Activated naive CD8-positive, alpha-beta T cell treated with anti-CD3 and anti-CD28 coated beads for 36 hours (primary cell): ENCODE measurements around the gene FPGS. TPM values are rescaled to one million over a fixed set of nuclear protein-coding genes. Genes with fewer than 3 reads are reported as not detected.

ENCODE experiments used
- DNase-seq: peaks from one replicate; pipeline ENCODE4 v3.0.0; 2021
- H3K27ac Mint-ChIP-seq: one replicate; pipeline ENCODE4 v1.8.0; 2022; ENCODE audit warnings: mild to moderate bottlenecking, moderate library complexity, mixed read lengths
- H3K27me3 Mint-ChIP-seq: one replicate; pipeline ENCODE4 v1.8.0; 2022; ENCODE audit warnings: mild to moderate bottlenecking, mixed read lengths
- H3K36me3 Mint-ChIP-seq: one replicate; pipeline ENCODE4 v1.8.0; 2021; ENCODE audit warnings: mild to moderate bottlenecking, mixed read lengths
- H3K4me1 Mint-ChIP-seq: one replicate; pipeline ENCODE4 v1.8.0; 2021; ENCODE audit warnings: mixed read lengths
- H3K4me3 Mint-ChIP-seq: one replicate; pipeline ENCODE4 v1.8.0; 2022; ENCODE audit warnings: mild to moderate bottlenecking, moderate library complexity, mixed read lengths
- H3K9me3 Mint-ChIP-seq: one replicate; pipeline ENCODE4 v1.8.0; 2022; ENCODE audit warnings: mixed read lengths
- total RNA-seq, 2 experiments: library from RNA; stranded (reverse); gene quantifications; one replicate each; pipeline ENCODE4 v1.2.3, GENCODE V29; 2021

Gene FPGS
- total RNA-seq, 2 experiments from 2014 or later: 86.3 to 88.0 TPM

- peaks cover 9% of the 10 kb centered on the region for H3K36me3 Mint-ChIP-seq
- peaks cover 2% of the 10 kb centered on the region for H3K4me1 Mint-ChIP-seq
Observed at GRCh38 chr9:127810378-127811187, 7.9 kb downstream of the FPGS start.

GRCh38 chr9:127812011-127812410 is 9.3 kb downstream of the FPGS start:
- Mint-ChIP-seq H3K36me3 (peaks cover 3% of the 10 kb centered on the region), H3K27me3 (no peaks in the 10 kb centered on the region), H3K9me3 (no peaks in the 10 kb centered on the region), H3K4me3 (no peak overlapping the region), H3K27ac (no peak overlapping the region), H3K4me1 (no peaks in the 10 kb centered on the region)
- no peak for DNase-seq

More at GRCh38 chr9:127810378-127811187, 7.9 kb downstream of the FPGS start:
- no peak overlapping the region for H3K27ac Mint-ChIP-seq
- H3K27me3 Mint-ChIP-seq: no peaks in the 10 kb centered on the region
- H3K9me3 Mint-ChIP-seq: no peaks in the 10 kb centered on the region
- no peak for DNase-seq
- H3K4me3 Mint-ChIP-seq: no peak overlapping the region

GRCh38 chr9:127812936-127813675 is 10.4 kb downstream of the FPGS start:
- H3K36me3 Mint-ChIP-seq: peaks cover 3% of the 10 kb centered on the region
- peak overlapping the region; percentile 58 for H3K27ac Mint-ChIP-seq
- no peak for DNase-seq
- H3K4me3 Mint-ChIP-seq: no peak overlapping the region
- no peaks in the 10 kb centered on the region for H3K9me3 Mint-ChIP-seq
- H3K27me3 Mint-ChIP-seq: no peaks in the 10 kb centered on the region
- no peaks in the 10 kb centered on the region for H3K4me1 Mint-ChIP-seq

- peaks cover 3% of the 10 kb centered on the region for H3K36me3 Mint-ChIP-seq
- H3K27me3 Mint-ChIP-seq: no peaks in the 10 kb centered on the region
- no peak overlapping the region for H3K27ac Mint-ChIP-seq
- no peak for DNase-seq
- H3K4me1 Mint-ChIP-seq: no peaks in the 10 kb centered on the region
- H3K9me3 Mint-ChIP-seq: no peaks in the 10 kb centered on the region
- H3K4me3 Mint-ChIP-seq: no peak overlapping the region
Observed at GRCh38 chr9:127813686-127814226, 11.1 kb downstream of the FPGS start.

GRCh38 chr9:127814619-127815511 is 12.2 kb downstream of the FPGS start:
- H3K4me3 Mint-ChIP-seq: no peak overlapping the region
- no peaks in the 10 kb centered on the region for H3K27me3 Mint-ChIP-seq
- H3K4me1 Mint-ChIP-seq: no peaks in the 10 kb centered on the region
- no peaks in the 10 kb centered on the region for H3K9me3 Mint-ChIP-seq
- H3K27ac Mint-ChIP-seq: no peak overlapping the region
- no peak for DNase-seq
- H3K36me3 Mint-ChIP-seq: peaks cover 3% of the 10 kb centered on the region

GRCh38 chr9:127815512-127816361 is 13.1 kb downstream of the FPGS start:
- Mint-ChIP-seq H3K27ac (no peak overlapping the region), H3K4me3 (no peak overlapping the region), H3K9me3 (no peaks in the 10 kb centered on the region)

GRCh38 chr9:127816362-127816725 is 13.7 kb downstream of the FPGS start:
- DNase-seq: no peak
- H3K4me1 Mint-ChIP-seq: no peaks in the 10 kb centered on the region
- H3K27me3 Mint-ChIP-seq: no peaks in the 10 kb centered on the region
- H3K9me3 Mint-ChIP-seq: no peaks in the 10 kb centered on the region
- H3K36me3 Mint-ChIP-seq: no peaks in the 10 kb centered on the region
- H3K4me3 Mint-ChIP-seq: no peak overlapping the region
- H3K27ac Mint-ChIP-seq: no peak overlapping the region

More at GRCh38 chr9:127815512-127816361, 13.1 kb downstream of the FPGS start:
- no peak for DNase-seq
- Mint-ChIP-seq H3K27me3 (no peaks in the 10 kb centered on the region), H3K4me1 (no peaks in the 10 kb centered on the region), H3K36me3 (peaks cover under 1% of the 10 kb centered on the region)

- Mint-ChIP-seq H3K27me3 (no peaks in the 10 kb centered on the region), H3K36me3 (no peaks in the 10 kb centered on the region), H3K4me1 (no peaks in the 10 kb centered on the region), H3K27ac (no peak overlapping the region), H3K9me3 (no peaks in the 10 kb centered on the region), H3K4me3 (no peak overlapping the region)
- no peak for DNase-seq
Observed at GRCh38 chr9:127816728-127817127, 14.0 kb downstream of the FPGS start.

- no peaks in the 10 kb centered on the region for H3K27me3 Mint-ChIP-seq
- no peaks in the 10 kb centered on the region for H3K9me3 Mint-ChIP-seq
- no peak overlapping the region for H3K27ac Mint-ChIP-seq
Observed at GRCh38 chr9:127817881-127818434, 15.3 kb downstream of the FPGS start.

GRCh38 chr9:127818574-127818973 is 15.9 kb downstream of the FPGS start:
- Mint-ChIP-seq H3K9me3 (no peaks in the 10 kb centered on the region), H3K36me3 (no peaks in the 10 kb centered on the region), H3K27ac (no peak overlapping the region), H3K4me3 (no peak overlapping the region), H3K4me1 (no peaks in the 10 kb centered on the region), H3K27me3 (no peaks in the 10 kb centered on the region)
- DNase-seq: no peak

More at GRCh38 chr9:127817881-127818434, 15.3 kb downstream of the FPGS start:
- Mint-ChIP-seq H3K36me3 (no peaks in the 10 kb centered on the region), H3K4me1 (no peaks in the 10 kb centered on the region), H3K4me3 (no peak overlapping the region)
- DNase-seq: no peak

GRCh38 chr9:127822108-127822507 is 19.4 kb downstream of the FPGS start:
- no peaks in the 10 kb centered on the region for H3K4me1 Mint-ChIP-seq
- no peak overlapping the region for H3K27ac Mint-ChIP-seq
- H3K4me3 Mint-ChIP-seq: no peak overlapping the region
- no peaks in the 10 kb centered on the region for H3K9me3 Mint-ChIP-seq
- H3K27me3 Mint-ChIP-seq: no peaks in the 10 kb centered on the region
- no peak for DNase-seq
- H3K36me3 Mint-ChIP-seq: no peaks in the 10 kb centered on the region

- Mint-ChIP-seq H3K27me3 (no peaks in the 10 kb centered on the region), H3K4me3 (no peak overlapping the region), H3K27ac (no peak overlapping the region), H3K4me1 (no peaks in the 10 kb centered on the region), H3K36me3 (no peaks in the 10 kb centered on the region), H3K9me3 (no peaks in the 10 kb centered on the region)
- DNase-seq: no peak
Observed at GRCh38 chr9:127825319-127826051, 22.8 kb downstream of the FPGS start.

- Mint-ChIP-seq H3K4me1 (peaks cover 2% of the 10 kb centered on the region), H3K27ac (no peak overlapping the region), H3K9me3 (no peaks in the 10 kb centered on the region), H3K27me3 (no peaks in the 10 kb centered on the region), H3K4me3 (no peak overlapping the region), H3K36me3 (no peaks in the 10 kb centered on the region)
- DNase-seq: no peak
Observed at GRCh38 chr9:127826253-127826913, 23.7 kb downstream of the FPGS start.
